Dendritic cell treated with granulocyte-macrophage colony-stimulating factor and Interleukin-4, amounts not matched to agents 40 ng/mL and 50 ng/mL, for 4 days (primary cell): ENCODE measurements around the gene ARID5A.

Experiments
- H3K27ac Mint-ChIP-seq: one replicate; pipeline ENCODE4 v1.8.0; 2022; ENCODE audit warnings: mild to moderate bottlenecking, mixed read lengths
- H3K27me3 Mint-ChIP-seq: one replicate; pipeline ENCODE4 v1.8.0; 2022; ENCODE audit warnings: mild to moderate bottlenecking, mixed read lengths
- H3K36me3 Mint-ChIP-seq: one replicate; pipeline ENCODE4 v1.8.0; 2022; ENCODE audit warnings: low read depth, mixed read lengths
- H3K4me1 Mint-ChIP-seq: one replicate; pipeline ENCODE4 v1.8.0; 2022; ENCODE audit warnings: low read depth, mixed read lengths
- H3K4me3 Mint-ChIP-seq: one replicate; pipeline ENCODE4 v1.8.0; 2022; ENCODE audit warnings: mild to moderate bottlenecking, moderate library complexity, mixed read lengths
- H3K9me3 Mint-ChIP-seq: one replicate; pipeline ENCODE4 v1.8.0; 2022; ENCODE audit warnings: mixed read lengths
- intact Hi-C: fragments of 100-400 bp; cut with micrococcal nuclease; formaldehyde crosslinking; loops from one replicate; pipeline ENCODE4 v1.15.0; 2022

Gene ARID5A

GRCh38 chr2:96527286-96528005 lies 9.1 kb upstream of the ARID5A start:
- Mint-ChIP-seq H3K9me3 (no peaks in the 10 kb centered on the region), H3K27me3 (peaks cover 29% of the 10 kb centered on the region), H3K4me3 (peak overlapping the region; percentile 65), H3K36me3 (no peaks in the 10 kb centered on the region), H3K27ac (peak overlapping the region; percentile 81), H3K4me1 (peaks cover 53% of the 10 kb centered on the region)
- intact Hi-C loops, result no loop called here

- Mint-ChIP-seq H3K36me3 (no peaks in the 10 kb centered on the region), H3K27ac (peak overlapping the region; percentile 81), H3K4me1 (peaks cover 57% of the 10 kb centered on the region), H3K4me3 (peak overlapping the region; percentile 65), H3K9me3 (no peaks in the 10 kb centered on the region), H3K27me3 (peaks cover 29% of the 10 kb centered on the region)
- intact Hi-C loops, result no loop called here
Observed at GRCh38 chr2:96528006-96528699, 8.4 kb upstream of the ARID5A start.

GRCh38 chr2:96528700-96529375 lies 7.7 kb upstream of the ARID5A start:
- intact Hi-C loops, result no loop called here
- peak overlapping the region; percentile 81 for H3K27ac Mint-ChIP-seq
- no peaks in the 10 kb centered on the region for H3K9me3 Mint-ChIP-seq
- peaks cover 63% of the 10 kb centered on the region for H3K4me1 Mint-ChIP-seq
- no peak overlapping the region for H3K4me3 Mint-ChIP-seq
- H3K36me3 Mint-ChIP-seq, result no peaks in the 10 kb centered on the region
- peaks cover 24% of the 10 kb centered on the region for H3K27me3 Mint-ChIP-seq

- intact Hi-C loops, result no loop called here
- Mint-ChIP-seq H3K27me3 (peaks cover 23% of the 10 kb centered on the region), H3K36me3 (no peaks in the 10 kb centered on the region), H3K9me3 (no peaks in the 10 kb centered on the region), H3K27ac (peak overlapping the region; percentile 62), H3K4me3 (no peak overlapping the region), H3K4me1 (peaks cover 71% of the 10 kb centered on the region)
Observed at GRCh38 chr2:96529376-96530143, 7.0 kb upstream of the ARID5A start.

- Mint-ChIP-seq H3K4me3 (no peak overlapping the region), H3K4me1 (peaks cover 74% of the 10 kb centered on the region), H3K36me3 (no peaks in the 10 kb centered on the region), H3K9me3 (no peaks in the 10 kb centered on the region), H3K27ac (peak overlapping the region; percentile 62), H3K27me3 (peaks cover 23% of the 10 kb centered on the region)
- intact Hi-C loops, result no loop called here
Observed at GRCh38 chr2:96530144-96530430, 6.5 kb upstream of the ARID5A start.

- Mint-ChIP-seq H3K36me3 (no peaks in the 10 kb centered on the region), H3K27ac (peak overlapping the region; percentile 89), H3K4me3 (no peak overlapping the region), H3K4me1 (peaks cover 80% of the 10 kb centered on the region), H3K9me3 (no peaks in the 10 kb centered on the region), H3K27me3 (peaks cover 21% of the 10 kb centered on the region)
- intact Hi-C loops, result no loop called here
Observed at GRCh38 chr2:96530474-96531357, 5.8 kb upstream of the ARID5A start.

- Mint-ChIP-seq H3K4me3 (no peak overlapping the region), H3K36me3 (no peaks in the 10 kb centered on the region), H3K9me3 (no peaks in the 10 kb centered on the region), H3K27ac (peak overlapping the region; percentile 89), H3K4me1 (peaks cover 87% of the 10 kb centered on the region), H3K27me3 (peaks cover 19% of the 10 kb centered on the region)
- intact Hi-C loops, result no loop called here
Observed at GRCh38 chr2:96531366-96531765, 5.2 kb upstream of the ARID5A start.

GRCh38 chr2:96531872-96532505 lies 4.6 kb upstream of the ARID5A start:
- Mint-ChIP-seq H3K27ac (peak overlapping the region; percentile 89), H3K9me3 (no peaks in the 10 kb centered on the region), H3K27me3 (peaks cover 14% of the 10 kb centered on the region), H3K4me1 (peaks cover 83% of the 10 kb centered on the region), H3K4me3 (peak overlapping the region; percentile 70), H3K36me3 (peaks cover 2% of the 10 kb centered on the region)
- intact Hi-C loops, result loop anchor here (2.0 kb wide), 1 partner anchor 45 kb away; no protein-coding TSS in a partner anchor

- Mint-ChIP-seq H3K27ac (peak overlapping the region; percentile 89), H3K9me3 (no peaks in the 10 kb centered on the region), H3K36me3 (peaks cover 10% of the 10 kb centered on the region), H3K4me3 (no peak overlapping the region), H3K4me1 (peaks cover 81% of the 10 kb centered on the region), H3K27me3 (peaks cover 12% of the 10 kb centered on the region)
- intact Hi-C loops, result loop anchor here (2.0 kb wide), 1 partner anchor 46 kb away; no protein-coding TSS in a partner anchor
Observed at GRCh38 chr2:96532641-96533291, 3.8 kb upstream of the ARID5A start.

GRCh38 chr2:96533292-96534073 lies 3.1 kb upstream of the ARID5A start:
- Mint-ChIP-seq H3K27me3 (peaks cover 12% of the 10 kb centered on the region), H3K9me3 (no peaks in the 10 kb centered on the region), H3K27ac (peak overlapping the region; percentile 89), H3K4me1 (peaks cover 81% of the 10 kb centered on the region), H3K4me3 (no peak overlapping the region), H3K36me3 (peaks cover 14% of the 10 kb centered on the region)
- intact Hi-C loops, result loop anchor here (2.0 kb wide), 1 partner anchor 47 kb away; no protein-coding TSS in a partner anchor

- Mint-ChIP-seq H3K27me3 (peaks cover 11% of the 10 kb centered on the region), H3K4me3 (no peak overlapping the region), H3K9me3 (no peaks in the 10 kb centered on the region), H3K4me1 (peaks cover 81% of the 10 kb centered on the region), H3K27ac (peak overlapping the region; percentile 89), H3K36me3 (peaks cover 21% of the 10 kb centered on the region)
- intact Hi-C loops, result no loop called here
Observed at GRCh38 chr2:96534141-96534540, 2.4 kb upstream of the ARID5A start.
